OCI-LY3 (cell line): ENCODE data around the gene FBXL15.

ENCODE experiments used
- CTCF ChIP-seq: fragments of 200-600, 300-600 bp; sonication (generic); IDR thresholded peaks from 2 replicates; pipeline ENCODE4 v1.5.1; 2014; ENCODE audit warnings: antibody characterized with exemption, low read length, low read depth
- EZH2phosphoT487 ChIP-seq: fragments of 200-600 bp; shearing (Covaris generic); IDR thresholded peaks from 2 replicates; pipeline ENCODE4 v1.6.1; 2018; ENCODE audit warnings: antibody characterized with exemption, mixed run types, low read depth

- TF ChIP-seq CTCF (no peak), EZH2phosphoT487 (no peak)
These were observed 41.3 kb upstream of the FBXL15 start for GRCh38 chr10:102379383-102379782.
